ENCODE measurements around the gene RAI1.

RAI1 gene

GRCh38 chr17:17849845-17850373 lies 168.7 kb downstream of the RAI1 start:
- ATAC-seq, result peak; percentile 4 to 16

DNA sequence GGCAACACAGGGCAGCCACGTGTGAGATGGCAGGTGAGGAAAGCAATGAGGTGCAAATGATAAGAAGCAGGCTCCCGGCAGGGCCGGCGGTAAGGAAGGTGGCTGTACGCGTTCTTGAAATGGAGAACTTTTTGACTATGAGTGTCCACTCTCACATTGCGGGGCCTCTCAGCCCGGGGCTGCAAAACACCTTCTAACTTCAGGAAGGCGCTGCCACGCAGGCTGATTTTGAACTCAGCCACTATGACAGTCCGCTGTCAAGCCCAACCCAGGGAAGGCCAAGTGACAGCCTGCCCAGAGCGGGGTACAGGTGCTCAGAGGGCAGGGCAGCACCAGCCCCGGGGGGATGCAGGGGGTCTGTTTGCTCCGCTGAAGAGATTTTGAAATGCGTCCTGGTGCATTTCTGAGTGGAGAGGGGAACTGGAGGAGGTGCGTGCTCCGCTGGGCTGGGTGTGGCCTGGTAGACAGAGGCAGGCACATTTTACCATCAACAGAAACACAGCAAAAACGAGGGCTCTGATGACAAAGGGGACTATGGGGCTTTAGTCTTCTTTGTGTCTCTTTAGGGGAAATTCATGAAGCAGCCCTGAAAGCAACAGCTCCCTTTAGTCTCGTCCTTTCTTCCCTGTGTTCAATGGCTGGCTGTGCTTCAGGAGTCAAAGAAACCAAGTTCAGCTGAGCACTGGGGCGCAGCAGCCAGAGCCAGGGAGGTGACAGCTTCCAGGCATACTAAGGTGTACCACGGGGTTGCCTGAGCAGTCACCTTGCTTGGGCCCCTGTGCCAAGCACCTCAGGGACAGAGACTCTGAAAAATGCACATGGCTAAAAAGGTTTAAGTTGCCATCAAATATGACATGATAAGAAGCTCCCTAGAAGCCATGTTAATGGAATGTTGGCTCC lies 170.1 kb downstream of the RAI1 start:
- no peak for ATAC-seq

GRCh38 chr17:17852930-17853329 lies 171.7 kb downstream of the RAI1 start:
- ATAC-seq, result no peak

DNA sequence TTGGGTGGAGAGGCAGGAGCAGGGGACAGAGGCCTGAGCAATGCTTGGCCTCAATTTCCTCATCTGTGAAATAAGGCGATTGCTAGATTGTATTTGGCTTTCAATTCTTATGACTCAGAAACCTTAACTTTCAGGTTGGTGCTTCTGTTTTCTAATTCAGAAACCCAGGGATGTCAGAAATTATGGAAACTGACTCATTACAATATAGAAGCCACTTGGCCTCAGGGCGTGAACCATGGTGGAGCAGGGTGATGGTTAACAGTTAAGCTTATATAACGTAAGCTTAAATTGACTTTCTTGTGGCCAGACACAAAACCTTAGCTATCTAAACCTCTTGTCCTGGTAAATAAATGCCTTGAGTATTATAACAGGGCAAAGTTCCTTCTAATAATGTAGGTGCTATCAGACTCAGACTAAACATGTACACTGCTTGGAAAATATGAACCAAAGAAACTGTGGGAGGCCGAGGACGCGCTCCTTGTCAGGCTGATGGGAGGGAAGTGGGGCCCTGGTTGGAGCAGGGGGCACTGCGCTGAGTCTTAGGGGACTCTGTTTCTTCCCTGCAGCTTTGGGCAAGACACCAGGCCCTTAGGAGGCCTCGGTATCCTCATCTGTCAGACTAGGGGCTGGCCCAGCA lies 172.7 kb downstream of the RAI1 start:
- peak; percentile 78 to 84 for ATAC-seq

- no peak for ATAC-seq
These were observed 174.7 kb downstream of the RAI1 start for GRCh38 chr17:17855976-17856375.

DNA sequence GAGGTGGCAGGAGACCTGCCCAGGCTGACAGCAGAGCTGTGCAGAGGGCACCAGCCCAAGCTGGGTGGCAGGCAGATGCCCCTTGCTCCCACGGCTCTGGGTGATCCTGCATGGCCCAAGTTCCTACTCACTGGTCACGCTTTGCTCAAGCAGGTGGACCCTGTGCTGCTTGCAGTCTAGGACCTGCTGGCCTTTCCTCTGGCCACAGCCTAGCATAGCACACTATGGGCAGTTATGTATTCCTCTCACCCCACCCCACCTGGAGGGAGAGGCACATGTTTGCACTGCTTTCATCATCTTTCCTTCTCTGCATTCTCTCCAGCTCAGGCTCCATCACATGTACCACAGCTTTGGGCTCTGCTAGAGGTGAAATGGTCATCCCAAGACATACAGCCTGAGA lies 175.1 kb downstream of the RAI1 start:
- ATAC-seq, result no peak

DNA sequence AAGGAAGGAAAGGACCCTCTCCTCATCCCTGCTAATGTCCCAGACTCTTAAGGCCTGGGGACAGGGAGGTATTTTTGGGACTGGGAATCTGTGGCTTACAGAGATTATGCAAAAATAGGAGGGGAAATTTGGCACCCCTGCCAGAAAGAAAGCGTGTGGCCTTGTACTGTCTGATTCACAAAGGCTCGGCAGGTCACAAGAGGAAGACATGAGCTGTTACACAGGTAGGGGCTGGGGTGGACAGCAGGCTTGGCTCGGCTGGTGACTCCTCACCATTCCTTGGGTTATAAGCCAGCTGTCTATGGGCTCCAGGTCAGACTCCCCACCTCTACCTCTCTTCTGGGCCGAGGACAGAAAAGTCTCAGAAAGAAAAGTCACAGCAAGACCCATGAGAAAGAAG lies 176.2 kb downstream of the RAI1 start:
- ATAC-seq, result no peak

GRCh38 chr17:17859909-17860765 lies 178.9 kb downstream of the RAI1 start:
- peak; percentile 89 to 93 for ATAC-seq

DNA sequence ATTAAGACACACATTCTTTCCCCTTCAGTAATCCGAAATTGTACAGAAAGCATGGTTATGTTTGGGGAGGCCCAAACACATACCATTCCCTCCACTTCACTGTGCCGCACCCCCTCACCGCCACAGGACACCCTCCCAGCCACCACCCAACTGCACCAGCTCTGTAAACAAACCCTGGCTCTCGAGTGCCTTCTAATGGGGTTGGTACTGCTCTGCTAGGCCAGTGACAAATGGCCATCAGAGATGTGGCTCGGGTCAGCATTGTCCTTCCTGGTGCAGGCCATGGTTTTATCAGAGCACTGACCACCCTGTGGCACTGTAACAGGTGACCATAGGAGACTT lies 179.5 kb downstream of the RAI1 start:
- ATAC-seq, result no peak

All from activated CD4-positive, CD25-positive, alpha-beta regulatory T cell treated with anti-CD3 and anti-CD28 coated beads, Interleukin-2, amount 50 U/mL, for 24 hours (primary cell).